ENCODE measurements around the gene FAM118A.
"Not testable (repeated sequence)": the region's sequence is repeated elsewhere in the genome, so short reads cannot be mapped to it uniquely, and the experiment has no call there.

Gene FAM118A

DNA sequence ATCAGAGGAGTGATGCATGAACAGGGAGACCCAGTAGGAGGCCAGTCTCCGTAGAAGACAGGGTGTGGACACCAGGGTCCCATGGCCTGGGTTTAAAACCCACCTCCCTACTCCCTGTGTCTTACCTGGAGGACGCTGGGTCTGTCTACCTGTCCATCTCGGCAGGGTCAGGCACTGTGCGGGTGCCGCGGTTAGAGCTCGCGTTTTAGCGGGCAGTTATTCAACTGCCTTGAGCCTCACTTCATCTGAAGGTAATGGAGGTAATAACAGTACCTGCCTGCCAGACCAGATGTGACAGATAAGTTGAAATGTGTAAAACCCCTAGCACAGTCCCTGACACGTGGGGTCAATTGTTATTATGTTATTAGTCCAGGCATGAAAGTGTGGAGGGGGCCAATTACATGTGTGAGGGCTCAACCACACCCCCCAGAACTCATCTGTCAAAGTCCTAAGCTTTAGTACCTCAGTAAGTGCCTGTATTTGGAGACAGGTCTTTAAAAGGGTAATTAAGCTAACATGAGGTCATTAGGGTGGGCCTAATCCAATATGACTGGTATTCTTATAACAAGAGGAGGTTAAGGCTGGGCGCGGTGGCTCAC lies 33.1 kb upstream of the FAM118A start:
- no peak for TF ChIP-seq ZFX (IDR thresholded peaks at IDR 0.05; ENCODE audit: borderline replicate concordance)
- TF ChIP-seq, protein P1, sequence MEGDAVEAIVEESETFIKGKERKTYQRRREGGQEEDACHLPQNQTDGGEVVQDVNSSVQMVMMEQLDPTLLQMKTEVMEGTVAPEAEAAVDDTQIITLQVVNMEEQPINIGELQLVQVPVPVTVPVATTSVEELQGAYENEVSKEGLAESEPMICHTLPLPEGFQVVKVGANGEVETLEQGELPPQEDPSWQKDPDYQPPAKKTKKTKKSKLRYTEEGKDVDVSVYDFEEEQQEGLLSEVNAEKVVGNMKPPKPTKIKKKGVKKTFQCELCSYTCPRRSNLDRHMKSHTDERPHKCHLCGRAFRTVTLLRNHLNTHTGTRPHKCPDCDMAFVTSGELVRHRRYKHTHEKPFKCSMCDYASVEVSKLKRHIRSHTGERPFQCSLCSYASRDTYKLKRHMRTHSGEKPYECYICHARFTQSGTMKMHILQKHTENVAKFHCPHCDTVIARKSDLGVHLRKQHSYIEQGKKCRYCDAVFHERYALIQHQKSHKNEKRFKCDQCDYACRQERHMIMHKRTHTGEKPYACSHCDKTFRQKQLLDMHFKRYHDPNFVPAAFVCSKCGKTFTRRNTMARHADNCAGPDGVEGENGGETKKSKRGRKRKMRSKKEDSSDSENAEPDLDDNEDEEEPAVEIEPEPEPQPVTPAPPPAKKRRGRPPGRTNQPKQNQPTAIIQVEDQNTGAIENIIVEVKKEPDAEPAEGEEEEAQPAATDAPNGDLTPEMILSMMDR (IDR thresholded peaks at IDR 0.05) = no peak
- no peak overlapping the region for H3K27ac ChIP-seq

DNA sequence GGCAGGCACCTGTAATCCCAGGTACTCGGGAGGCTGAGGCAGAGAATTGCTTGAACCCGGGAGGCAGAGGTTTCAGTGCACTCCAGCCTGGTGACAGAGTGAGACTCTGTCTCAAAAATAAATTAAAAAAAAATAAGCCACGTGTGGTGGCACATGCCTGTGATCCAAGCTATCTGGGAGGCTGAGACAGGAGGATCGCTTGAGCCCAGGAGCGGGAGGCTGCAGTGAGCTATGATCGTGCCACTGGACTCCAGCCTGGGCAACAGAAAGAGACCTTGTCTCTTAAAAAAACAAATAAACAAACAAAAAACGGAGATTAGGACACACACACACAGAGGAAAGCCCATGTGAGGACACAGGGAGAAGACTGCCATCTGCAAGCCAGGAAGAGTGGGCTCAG lies 32.0 kb upstream of the FAM118A start:
- not testable (repeated sequence) for H3K27ac ChIP-seq

DNA sequence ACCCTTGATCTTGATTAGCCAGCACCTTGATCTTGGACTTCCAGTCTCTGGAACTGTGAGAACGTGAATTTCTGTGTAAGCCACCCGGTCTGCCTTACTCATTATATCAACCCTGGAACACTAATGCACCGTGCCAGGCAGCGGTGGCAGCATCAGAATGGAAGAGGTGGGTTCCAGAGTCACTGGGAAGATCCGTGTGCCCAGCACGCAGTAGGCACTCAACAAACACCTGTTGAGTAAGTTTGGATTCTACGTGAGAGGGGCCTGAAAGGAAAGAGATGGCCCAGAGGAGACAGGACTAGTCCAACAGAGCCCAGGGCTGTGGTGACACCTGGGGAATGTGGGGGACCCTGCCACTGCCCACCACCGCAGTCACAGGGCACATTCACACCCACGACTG lies 31.6 kb upstream of the FAM118A start:
- no peak for TF ChIP-seq ZFX (IDR thresholded peaks at IDR 0.05; ENCODE audit: borderline replicate concordance)
- TF ChIP-seq, protein P1 (IDR thresholded peaks at IDR 0.05) = no peak
- no peak overlapping the region for H3K27ac ChIP-seq

DNA sequence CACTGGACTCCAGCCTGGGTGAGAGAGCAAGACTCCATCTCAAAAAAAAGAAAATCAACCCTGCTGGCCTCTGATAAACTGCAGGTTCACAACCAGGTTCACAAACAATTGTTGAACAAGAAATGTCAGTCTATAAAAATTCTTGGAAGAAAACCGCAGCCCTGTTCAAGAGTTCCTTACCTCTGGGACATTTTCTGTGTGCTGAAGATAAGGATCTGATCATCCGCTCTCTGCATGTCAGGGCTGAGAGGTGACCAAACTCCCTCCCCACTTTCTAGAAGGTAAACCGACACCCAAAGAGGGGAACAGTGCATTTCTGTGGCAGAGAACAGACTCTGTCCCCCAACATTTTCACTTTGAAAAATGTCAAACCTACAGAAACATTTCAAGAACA lies 29.1 kb upstream of the FAM118A start:
- TF ChIP-seq ZFX (IDR thresholded peaks at IDR 0.05; ENCODE audit: borderline replicate concordance) = no peak
- TF ChIP-seq, protein P1 (IDR thresholded peaks at IDR 0.05) = no peak
- no peak overlapping the region for H3K27ac ChIP-seq

DNA sequence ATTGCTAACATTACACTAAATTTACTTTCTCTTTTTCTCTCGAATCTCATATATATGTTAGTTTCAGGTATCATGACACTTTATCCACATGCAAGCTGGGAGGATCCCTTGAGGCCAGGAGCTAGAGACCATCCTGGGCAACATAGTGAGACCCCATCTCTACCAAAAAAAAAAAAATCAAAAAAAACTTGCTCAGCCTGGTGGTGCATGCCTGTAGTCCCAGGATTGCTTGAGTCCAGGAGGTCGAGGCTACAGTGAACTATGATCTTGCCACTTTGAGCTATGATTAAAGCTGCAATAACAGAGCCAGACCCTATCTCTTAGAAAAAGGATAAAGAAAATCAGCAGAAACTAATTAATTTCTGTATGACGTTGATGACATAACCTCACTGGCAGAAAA lies 28.7 kb upstream of the FAM118A start:
- no peak overlapping the region for H3K27ac ChIP-seq

DNA sequence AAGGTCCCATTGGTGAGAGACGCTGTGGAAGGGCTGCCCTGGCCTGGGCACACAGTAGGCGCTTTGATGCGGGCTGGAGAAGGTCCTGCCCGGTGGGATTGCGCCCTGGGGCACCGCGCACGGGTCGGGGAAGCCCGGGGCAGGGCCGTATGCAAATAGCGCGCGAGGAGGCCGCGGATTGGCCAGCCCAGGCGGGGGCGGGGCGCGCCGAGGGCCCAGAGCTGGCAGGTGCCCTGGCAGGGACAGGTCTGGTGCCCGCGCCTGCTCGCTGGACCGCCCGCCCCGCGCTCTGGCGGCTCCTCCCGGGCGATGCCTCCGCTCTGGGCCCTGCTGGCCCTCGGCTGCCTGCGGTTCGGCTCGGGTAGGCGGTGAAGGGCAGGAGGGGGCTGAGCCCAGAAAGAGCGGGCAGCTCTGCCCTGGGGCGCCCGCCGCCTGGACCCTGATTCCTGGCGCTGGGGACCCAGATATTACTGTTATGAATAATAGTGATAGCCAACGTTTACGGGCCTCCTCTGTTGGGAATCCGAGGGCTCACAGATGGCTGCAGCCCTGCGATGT lies 24.9 kb upstream of the FAM118A start, which contains the start of gene UPK3A:
UPK3A (plus strand) TSS at position 245 of the 558 bp plus-strand sequence; CDS start at position 310, 65 bp downstream.
- TF ChIP-seq, protein P1 (IDR thresholded peaks at IDR 0.05) = peak; percentile 14; the same call in 1 of the 2 replicates
- no peak for TF ChIP-seq ZFX (IDR thresholded peaks at IDR 0.05; ENCODE audit: borderline replicate concordance)
- no peak within 1 kb of the TSS for H3K27ac ChIP-seq

More for the DNA sequence above, 28.7 kb upstream of the FAM118A start:
- TF ChIP-seq ZFX (IDR thresholded peaks at IDR 0.05; ENCODE audit: borderline replicate concordance) = no peak
- TF ChIP-seq, protein P1 (IDR thresholded peaks at IDR 0.05) = no peak

DNA sequence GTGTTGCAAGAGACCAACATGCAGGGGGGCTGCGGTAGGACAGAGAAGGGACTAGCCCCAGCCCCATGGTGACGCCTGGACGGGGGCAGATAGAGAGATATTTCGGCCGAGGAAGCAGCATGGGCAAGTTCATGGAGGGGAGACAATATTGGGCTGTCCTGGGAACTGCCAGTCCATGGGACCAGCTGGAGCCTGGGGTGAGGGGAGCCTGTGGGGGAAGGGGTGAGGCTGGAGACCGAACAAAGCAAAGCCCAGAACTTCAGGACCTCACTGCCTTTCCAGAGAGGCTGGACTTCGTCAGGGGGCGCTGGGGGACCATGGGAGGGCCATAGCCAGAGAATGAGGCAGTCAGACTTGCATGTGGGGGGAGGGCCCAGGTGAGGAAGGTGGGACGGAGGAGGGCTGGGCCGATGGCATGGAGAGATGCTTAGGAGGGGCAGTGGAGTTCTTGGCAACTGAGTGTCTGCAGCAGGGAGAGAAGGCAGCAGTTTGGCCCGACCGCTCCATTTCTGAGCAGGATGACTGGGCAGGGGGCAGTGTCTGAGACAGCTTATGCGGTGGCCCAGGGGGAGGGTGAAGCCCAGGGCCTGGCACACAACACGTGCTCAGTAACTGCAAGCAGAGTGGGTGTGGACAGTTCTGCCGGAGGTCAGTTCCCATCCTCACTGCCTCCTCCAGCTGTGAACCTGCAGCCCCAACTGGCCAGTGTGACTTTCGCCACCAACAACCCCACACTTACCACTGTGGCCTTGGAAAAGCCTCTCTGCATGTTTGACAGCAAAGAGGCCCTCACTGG lies 24.3 kb upstream of the FAM118A start:
- H3K27ac ChIP-seq = no peak overlapping the region
- TF ChIP-seq, protein P1 (IDR thresholded peaks at IDR 0.05) = no peak
- no peak for TF ChIP-seq ZFX (IDR thresholded peaks at IDR 0.05; ENCODE audit: borderline replicate concordance)
